Tibial artery (tissue), 4 donors: Measurements from ENCODE around the gene SPATA31E1.
"Not testable (repeated sequence)": the region's sequence is repeated elsewhere in the genome, so short reads cannot be mapped to it uniquely, and the experiment has no call there.

ENCODE experiments used
- DNase-seq, 2 donors: peaks; one replicate each; pipeline ENCODE4 v3.0.0-alpha.2; 2019
- H3K27ac ChIP-seq, 2 donors: fragments of 200-600 bp; sonication (generic) in 1 of 2; 1 replicate in 1 of 2; 2 replicates in 1 of 2; pipeline ENCODE4 v1.5.1; 2018 to 2019; ENCODE audit warnings: mild to moderate bottlenecking in 1 of 2
- H3K27me3 ChIP-seq, 2 donors: fragments of 200-600 bp; sonication (generic) in 1 of 2; one replicate each; pipeline versions ENCODE4 v1.5.1 to v1.6.0; 2016 to 2019
- H3K36me3 ChIP-seq, 3 donors: fragments of 200-600 bp; sonication (generic) in 2 of 3; one replicate each; pipeline ENCODE4 v1.5.1; 2016 to 2019; ENCODE audit warnings: mild to moderate bottlenecking in 2 of 3
- H3K4me1 ChIP-seq, 4 donors: fragments of 200-600 bp; sonication (generic) in 2 of 4; 1 replicate in 3 of 4; 2 replicates in 1 of 4; pipeline ENCODE4 v1.5.1; 2016 to 2019
- H3K4me3 ChIP-seq, 2 donors: fragments of 200-600 bp; sonication (generic) in 1 of 2; 1 replicate in 1 of 2; 2 replicates in 1 of 2; pipeline ENCODE4 v1.5.1; 2018 to 2019; ENCODE audit warnings: mild to moderate bottlenecking in 2 of 2
- H3K9me3 ChIP-seq, 3 donors: fragments of 200-600 bp; sonication (generic) in 1 of 3; one replicate each; pipeline ENCODE4 v1.5.1; 2016 to 2019
- intact Hi-C: fragments of 100-400 bp; cut with DNase I; formaldehyde crosslinking; loops from one replicate; pipeline ENCODE4 v1.15.0; 2023; ENCODE audit warnings: low total_unique reads

Gene SPATA31E1

GRCh38 chr9:87929152-87929551 lies 46.5 kb downstream of the SPATA31E1 start:
- H3K27ac ChIP-seq, H3K27me3 ChIP-seq, H3K4me1 ChIP-seq, DNase-seq, H3K4me3 ChIP-seq, H3K36me3 ChIP-seq, intact Hi-C loops, H3K9me3 ChIP-seq: not testable (repeated sequence)

- intact Hi-C loops, DNase-seq, H3K4me3 ChIP-seq, H3K9me3 ChIP-seq, H3K27me3 ChIP-seq, H3K36me3 ChIP-seq, H3K4me1 ChIP-seq, H3K27ac ChIP-seq: not testable (repeated sequence)
Measured at GRCh38 chr9:87934444-87934843, 51.8 kb downstream of the SPATA31E1 start.

GRCh38 chr9:87937352-87937751 lies 54.7 kb downstream of the SPATA31E1 start:
- H3K4me3 ChIP-seq, H3K27ac ChIP-seq, H3K27me3 ChIP-seq, DNase-seq, H3K36me3 ChIP-seq, intact Hi-C loops, H3K9me3 ChIP-seq, H3K4me1 ChIP-seq: not testable (repeated sequence)

DNA sequence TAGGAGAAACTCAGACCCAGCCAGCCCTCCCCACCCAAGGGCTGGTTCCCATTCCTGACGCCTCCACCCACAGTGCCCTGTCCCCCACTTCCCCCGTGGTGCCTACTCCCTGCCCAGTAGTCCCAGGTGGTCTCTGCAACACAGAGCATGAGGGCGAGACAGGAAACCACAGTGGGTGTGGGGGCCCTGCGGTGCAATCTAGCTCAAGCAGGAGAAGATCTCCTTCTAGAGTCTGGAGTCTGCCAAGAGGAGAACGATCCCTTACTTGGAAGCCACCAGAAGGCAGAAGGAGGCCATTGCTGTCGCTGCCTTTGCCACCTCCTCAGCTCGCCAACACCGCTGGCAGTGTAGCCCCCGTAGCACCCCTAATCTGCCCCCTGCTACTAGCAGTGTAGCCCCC lies 55.2 kb downstream of the SPATA31E1 start:
- H3K27ac ChIP-seq, intact Hi-C loops, H3K36me3 ChIP-seq, DNase-seq, H3K4me1 ChIP-seq, H3K27me3 ChIP-seq, H3K4me3 ChIP-seq, H3K9me3 ChIP-seq: not testable (repeated sequence)

- H3K9me3 ChIP-seq, intact Hi-C loops: not testable (repeated sequence)
Measured at GRCh38 chr9:87938336-87938735, 55.7 kb downstream of the SPATA31E1 start.

More at GRCh38 chr9:87938336-87938735, 55.7 kb downstream of the SPATA31E1 start:
- not testable (repeated sequence) for DNase-seq, H3K27ac ChIP-seq, H3K36me3 ChIP-seq, H3K4me1 ChIP-seq, H3K27me3 ChIP-seq, H3K4me3 ChIP-seq
